ENCODE measurements around the gene CCDC127.
"Not testable (repeated sequence)": the region's sequence is repeated elsewhere in the genome, so short reads cannot be mapped to it uniquely, and the experiment has no call there.

CCDC127 gene

DNA sequence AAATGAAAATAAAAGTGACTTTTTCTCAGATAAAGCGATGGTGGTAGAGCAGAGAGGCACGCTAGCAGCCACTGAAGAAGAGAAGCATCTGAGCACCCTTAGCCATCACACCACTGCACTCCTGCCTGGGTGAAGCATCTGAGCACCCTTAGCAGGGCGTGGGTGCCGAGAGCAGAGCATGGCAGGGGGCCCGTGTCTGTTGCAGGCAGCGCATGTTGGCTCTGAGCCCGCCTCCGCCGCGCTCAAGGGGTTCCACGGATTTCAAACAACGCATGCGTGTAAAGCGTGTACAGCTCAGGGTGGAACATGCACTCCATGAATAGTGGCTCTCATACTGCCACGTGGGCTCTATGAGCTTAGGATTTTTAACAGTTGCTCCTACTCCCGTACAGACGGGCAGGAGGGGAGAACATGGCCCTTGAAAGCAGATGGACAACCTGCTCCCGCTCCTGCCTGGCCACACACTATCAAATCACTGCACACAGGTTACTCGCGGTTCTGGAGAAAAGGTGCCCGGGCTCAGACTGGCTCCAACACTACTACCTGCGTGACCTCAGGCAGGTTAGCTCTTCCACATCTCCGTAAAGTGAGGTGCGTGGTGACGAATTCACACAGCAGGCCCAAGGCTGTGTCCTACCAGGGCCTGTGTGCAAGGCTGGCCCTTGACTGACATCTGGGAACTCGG lies 14.6 kb downstream of the CCDC127 start:
- DNase-seq (ENCODE audit: low read depth) = no peak

DNA sequence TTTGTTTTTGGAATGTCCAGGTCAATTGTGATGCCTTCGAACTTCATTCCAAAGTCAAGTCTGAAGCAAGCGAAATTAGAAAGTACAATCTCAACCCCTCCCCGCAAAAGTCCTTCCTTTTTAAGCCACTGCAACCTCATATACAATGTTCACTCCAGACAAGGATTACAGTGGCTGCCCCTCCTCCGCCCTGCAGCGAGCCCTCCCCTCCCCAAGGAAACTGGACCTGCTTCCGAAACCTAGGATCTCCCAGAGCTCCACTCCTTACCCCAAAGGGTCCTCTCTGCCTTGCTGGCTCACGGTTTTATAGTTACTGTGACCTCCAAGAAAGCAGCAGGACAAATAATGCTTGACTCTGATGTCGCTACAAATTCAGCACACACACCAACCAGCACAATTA lies 16.3 kb downstream of the CCDC127 start:
- DNase-seq (ENCODE audit: low read depth) = no peak

DNA sequence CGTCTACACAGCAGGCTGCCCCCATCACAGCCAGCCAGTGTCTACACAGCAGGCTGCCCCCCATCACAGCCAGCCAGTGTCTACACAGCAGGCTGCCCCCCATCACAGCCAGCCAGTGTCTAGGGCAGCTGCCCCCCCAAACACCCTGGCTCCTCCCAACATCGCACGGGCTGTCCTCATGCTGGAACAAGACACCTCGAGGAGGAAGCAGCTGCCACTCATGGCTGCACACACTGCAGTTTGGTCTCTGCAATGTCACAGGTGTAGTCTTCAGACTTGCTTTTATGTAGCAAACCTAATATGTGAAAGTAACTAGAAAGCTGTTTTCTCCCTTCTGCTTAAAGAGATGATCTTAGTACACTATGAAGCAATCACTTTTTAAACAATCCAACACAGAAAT lies 17.0 kb downstream of the CCDC127 start:
- no peak for DNase-seq (ENCODE audit: low read depth)

DNA sequence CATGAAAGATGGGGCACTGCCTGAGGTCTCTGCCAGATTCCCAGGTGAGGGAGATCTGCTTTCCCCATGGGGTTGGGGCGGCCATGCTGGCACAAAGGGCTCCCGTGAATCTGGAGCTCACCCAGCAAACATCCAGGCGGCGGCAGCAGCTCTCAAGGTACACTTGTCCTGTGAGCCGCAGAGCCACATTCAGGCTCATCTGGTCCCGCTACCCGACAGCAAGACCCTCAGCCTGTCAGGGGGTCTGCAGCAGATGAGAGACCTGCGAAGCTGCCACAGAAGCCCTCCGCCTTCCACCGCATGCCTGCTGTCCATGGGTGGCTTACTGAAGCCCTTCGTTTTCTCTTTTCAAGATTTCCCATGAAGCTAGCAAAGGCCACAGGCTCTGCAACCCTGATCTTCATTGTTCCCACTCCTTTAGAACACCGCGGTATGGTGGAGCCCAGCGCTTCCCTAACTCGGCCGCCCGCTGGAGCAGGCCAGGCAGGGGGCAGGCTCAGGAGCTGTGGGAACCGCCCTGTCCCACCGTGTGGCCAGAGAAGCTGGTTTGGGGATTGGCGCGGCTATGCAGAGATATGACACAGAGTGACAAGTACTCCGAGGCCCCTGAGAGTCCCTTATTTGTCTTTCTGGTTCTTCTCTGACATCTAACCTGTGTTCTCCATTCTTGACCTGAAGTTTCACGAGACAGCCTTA lies 17.9 kb downstream of the CCDC127 start:
- no peak for DNase-seq (ENCODE audit: low read depth)

DNA sequence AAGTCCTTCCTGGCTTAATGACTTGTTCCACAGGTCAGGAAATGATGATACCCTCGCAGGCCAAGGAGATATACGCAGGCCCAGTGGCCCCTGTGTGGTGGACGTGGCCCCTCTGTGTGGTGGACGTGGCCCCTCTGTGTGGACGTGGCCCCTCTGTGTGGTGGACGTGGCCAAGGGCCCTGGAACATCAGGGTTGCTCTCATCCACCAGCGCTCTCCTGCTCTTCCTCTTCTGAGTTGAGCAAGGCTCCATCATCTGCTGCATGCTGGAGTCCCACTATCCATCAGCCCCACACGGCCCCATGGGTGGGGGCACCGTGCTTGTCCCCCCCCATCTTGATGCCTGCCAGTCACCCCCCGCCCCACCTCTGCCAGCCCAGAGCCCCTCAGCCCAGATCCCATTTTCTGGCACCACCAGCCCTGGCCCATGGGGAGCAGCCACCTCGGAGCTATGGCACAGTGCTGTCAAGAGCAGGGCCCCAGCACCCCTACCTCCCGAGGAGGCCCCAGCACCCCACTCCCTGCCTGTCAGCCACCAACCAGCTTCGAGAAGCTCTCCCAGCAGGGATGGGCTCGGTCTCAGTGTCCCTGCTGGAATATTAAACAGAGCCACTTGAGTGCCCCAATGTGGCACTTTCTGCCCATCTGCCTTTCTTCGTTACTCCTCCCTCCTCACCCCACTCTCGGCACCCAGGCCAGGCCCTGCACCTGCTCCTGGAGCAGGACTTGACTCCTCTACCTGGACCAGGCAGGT lies 18.6 kb downstream of the CCDC127 start:
- DNase-seq (ENCODE audit: low read depth) = no peak

DNA sequence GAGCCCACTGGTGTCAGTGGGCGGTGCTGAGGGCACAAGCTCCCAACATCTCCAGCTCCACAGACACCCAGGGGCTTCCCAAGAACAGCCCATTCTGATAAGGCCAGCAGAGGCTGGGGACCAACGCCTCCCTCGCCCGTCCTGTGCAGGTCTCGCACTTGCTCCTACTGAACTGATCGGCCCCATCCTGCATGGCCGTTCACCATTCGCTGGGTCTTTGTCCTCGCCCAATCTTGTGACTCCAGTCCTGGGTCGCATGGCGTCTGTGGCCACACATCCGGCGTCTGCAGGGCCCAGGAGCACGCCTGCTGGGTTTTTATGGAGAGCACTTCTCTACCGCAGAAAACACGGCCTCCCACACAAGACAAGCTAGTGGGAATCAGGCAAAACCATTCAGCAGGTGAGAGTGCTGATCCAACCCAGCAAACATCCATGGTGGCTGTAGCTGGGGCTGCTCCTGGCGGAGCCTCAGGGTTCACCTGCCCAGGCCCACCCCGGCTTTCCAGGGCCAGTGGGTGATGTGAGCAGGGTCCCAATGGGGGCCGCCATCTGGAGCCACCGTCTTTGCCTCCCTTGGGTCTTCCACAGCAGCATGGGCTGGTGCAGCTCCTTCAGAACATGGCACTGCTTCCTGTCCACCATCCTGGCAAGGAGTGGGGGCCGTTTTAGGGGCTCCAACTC lies 19.3 kb downstream of the CCDC127 start:
- no peak for DNase-seq (ENCODE audit: low read depth)

DNA sequence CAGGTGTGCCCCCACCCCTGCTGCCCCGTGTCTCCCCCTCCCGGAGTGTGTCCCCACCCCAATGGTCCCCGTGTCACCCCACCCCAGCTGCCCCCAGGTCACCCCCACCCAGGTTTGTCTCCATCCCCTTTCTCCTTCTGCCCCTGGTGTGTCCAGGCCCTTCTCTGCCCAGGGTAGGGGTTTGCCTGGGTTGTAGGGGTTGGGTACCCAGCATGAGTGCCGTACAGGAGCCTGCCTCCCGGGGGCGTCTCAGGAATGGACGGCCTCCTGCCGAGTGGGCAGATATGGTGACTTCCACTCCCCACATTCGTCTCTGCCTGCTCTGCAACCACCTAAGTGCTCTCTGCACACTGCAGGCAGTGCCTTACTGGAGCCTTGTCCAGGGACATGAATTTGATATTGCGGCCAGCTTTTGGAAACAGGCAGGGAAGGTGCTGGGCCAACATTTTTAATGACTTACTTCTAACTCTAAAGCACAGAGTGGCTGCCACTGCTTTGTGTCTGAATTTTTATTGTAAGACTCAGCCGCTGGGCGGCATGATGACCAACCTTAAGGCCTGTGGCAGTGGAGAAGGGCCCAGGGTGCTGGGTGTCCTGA lies 20.0 kb downstream of the CCDC127 start:
- DNase-seq (ENCODE audit: low read depth) = no peak

DNA sequence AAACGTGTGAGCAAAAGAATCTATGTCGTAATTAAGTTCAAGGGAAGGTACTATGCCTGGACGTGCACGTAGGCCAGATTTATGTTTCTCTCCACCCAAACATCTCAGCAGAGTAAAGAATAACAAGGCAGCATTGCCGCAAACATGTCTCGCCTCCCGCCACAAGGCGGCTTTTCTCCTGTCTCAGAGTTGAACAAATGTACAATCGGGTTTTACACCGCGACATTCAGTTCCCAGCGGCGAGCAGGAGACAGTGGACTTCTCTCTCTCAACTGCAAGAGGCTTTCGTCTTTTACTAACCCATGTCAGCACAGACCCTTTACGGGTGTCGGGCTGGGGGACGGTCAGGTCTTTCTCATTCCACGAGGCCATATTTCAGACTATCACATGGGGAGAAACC lies 20.9 kb downstream of the CCDC127 start:
- not testable (repeated sequence) for DNase-seq (ENCODE audit: low read depth)

DNA sequence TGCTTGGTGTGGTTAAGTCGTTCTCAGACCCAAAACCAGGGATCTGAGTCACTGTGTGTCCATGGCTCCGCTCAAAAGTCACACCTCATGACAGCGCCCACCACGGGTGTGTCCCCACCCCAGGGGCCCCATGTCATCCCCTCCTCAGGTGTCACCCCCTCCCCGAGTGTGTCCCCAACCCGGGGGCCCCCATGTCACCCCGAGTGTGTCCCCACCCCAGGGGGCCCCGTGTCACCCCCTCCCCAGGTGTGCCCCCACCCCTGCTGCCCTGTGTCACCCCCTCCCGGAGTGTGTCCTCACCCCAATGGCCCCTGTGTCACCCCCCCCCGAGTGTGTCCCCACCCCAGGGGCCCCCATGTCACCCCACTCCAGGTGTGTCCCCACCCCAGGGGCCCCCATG lies 21.6 kb downstream of the CCDC127 start:
- DNase-seq (ENCODE audit: low read depth) = no peak

DNA sequence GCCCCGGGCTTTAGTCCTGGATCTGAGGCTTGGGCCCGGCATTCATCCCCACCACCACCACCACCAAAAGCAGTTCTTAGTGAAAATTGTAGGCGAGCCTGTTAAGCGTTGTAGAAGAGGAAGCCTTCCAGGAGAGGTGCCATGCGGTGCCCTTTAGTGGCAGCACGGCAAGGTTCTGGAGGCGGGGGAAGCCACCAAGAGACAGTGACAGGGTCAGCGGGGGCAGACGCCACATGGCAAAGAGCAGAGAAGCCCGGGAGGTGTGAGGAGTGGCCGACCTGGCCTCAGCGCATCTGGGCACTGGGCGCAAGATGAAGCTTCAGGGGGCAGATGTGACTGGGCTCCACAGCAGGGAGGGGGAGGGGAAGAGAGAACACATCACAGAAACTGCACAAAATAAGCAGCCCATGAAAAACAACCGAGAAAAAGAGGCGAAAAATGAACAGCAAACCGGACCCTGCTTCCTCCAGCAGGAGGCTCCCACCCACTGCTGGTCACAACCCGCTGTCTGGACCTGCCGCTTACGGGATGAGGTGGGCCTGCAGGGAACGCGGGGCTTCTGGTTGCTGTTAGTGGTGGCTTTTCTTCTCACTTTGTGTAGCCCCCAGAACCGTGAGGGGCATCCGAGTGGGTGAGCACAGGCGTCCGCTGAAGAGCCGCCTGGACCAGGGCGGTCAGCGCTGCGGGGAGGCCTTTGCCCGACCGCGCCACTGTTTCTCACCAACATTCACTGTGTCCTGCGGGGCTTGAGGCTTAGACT lies 22.4 kb downstream of the CCDC127 start:
- DNase-seq (ENCODE audit: low read depth) = no peak

DNA sequence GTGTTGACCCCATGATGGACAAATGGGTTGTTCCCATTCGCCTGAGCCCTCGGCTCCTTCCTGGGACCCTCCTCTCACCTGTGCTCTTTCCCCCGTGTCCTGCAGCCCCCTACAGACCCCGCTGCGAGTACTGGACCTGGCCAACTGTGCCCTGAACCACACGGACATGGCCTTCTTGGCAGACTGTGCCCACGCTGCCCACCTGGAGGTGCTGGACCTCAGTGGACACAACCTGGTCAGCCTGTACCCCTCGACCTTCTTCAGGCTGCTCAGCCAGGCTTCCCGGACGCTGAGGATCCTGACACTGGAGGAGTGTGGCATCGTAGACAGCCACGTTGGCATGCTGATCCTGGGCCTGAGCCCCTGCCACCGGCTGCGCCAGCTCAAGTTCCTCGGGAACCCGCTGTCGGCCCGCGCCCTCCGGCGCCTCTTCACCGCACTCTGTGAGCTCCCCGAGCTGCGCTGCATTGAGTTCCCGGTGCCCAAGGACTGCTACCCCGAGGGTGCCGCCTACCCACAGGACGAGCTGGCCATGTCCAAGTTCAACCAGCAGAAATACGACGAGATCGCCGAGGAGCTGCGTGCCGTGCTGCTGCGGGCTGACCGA lies 23.2 kb downstream of the CCDC127 start:
- no peak for DNase-seq (ENCODE audit: low read depth)

DNA sequence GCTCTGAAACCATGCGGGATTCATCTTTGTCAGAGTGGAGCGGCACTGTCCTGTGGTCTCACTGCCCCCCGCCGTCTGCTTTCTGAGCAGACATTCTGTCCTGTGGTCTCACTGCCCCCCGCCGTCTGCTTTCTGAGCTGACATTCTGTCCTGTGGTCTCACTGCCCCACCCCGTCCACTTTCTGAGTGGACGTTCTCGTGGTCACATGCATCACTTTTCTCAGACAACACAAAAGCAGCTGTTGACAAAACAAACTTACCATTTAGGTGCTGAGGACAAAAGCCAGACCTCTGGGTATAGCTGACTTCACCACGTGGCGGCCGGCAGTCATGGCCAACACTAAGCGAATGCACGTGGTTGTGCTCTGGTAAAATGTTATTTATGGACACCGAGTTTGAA lies 23.9 kb downstream of the CCDC127 start:
- no peak for DNase-seq (ENCODE audit: low read depth)

DNA sequence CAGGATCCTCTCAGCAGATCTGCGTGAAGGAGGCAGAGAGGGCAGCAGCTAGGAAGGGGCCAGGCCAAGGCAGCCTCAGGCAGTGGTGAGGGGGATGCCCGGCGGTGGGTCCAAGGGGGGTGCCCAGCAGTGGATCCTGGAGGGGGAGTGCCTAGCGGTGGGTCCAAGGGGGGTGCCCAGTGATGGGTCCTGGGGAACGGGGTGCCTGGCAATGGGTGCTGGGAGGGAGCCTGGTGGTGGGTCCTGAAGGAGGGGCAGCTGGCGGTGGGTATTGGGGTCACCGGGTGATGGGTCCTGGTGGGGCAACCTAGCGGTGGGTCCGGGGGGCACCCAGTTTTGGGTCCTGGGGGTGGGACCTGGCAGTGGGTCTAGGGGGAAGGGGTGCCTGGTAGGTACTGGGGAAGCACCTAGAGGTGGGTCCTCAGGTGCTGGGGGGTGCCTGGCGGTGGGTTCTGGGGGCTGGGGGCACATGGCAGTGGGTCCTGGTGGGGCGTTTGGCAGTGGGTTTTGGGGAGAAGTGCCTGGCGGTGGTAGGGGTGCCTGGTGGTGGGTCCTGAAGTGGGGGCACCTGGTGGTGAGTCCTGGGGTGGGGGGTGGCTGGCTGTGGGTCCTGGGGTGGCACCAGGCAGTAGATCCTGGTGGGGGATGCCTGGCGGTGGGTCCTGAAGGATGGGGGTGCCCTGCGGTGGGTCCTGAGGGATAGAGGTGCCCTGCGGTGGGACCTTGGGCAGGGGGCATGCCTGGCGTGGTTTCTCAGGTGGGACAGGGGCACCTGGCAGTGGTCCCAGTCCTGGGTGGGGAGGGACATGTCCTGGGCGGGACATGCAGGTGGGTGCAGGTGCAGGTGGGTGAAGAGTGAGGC lies 24.8 kb downstream of the CCDC127 start:
- DNase-seq (ENCODE audit: low read depth) = no peak

DNA sequence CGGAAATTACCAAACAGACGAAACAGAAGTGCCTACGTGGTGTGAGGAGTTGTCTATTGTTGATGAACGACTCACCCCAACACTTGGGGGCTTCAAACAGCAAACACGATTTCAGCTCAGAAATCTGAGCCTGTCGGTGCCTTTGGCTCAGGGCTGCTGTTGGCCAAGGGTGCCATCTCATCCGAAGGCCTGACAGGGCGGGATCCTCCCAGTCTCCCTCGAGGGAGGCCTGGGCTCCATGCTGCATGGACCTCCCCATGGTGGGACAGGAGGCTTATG lies 25.3 kb downstream of the CCDC127 start:
- no peak for DNase-seq (ENCODE audit: low read depth)

DNA sequence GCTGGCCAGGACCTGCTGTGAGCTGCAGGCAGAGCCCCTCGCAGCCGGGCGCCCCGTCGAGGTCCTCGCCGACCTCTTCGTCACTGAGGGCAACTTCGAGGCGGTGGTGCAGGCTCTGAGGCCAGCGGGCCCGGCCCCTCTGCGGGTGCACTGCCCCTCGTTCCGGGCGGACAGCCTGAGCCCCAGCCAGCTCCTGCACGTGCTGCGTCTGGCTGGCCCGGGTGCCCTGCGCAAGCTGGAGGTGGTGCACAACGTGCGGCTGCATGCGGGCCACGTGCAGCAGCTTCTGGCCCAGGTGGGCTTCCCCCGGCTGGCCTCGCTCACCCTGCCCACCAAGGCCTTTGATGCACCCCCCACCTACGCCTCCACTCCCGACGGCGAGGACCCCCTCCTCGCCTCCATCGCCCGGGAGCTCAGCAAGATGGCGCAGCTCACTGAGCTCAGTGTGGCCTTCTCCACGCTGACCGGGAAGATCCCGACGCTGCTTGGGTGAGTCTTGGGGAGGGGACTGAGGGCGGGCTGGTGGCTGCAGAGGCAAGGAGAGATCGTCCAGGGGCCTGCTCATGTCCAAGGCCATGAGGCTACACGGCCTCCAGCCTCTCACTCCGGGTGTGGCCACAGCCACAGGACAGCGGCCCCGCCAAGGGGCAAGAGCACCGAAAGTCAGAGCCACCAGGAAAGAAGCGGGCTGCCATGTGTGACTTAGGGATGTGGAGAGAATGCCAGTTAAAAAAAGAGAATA lies 25.8 kb downstream of the CCDC127 start:
- no peak for DNase-seq (ENCODE audit: low read depth)

DNA sequence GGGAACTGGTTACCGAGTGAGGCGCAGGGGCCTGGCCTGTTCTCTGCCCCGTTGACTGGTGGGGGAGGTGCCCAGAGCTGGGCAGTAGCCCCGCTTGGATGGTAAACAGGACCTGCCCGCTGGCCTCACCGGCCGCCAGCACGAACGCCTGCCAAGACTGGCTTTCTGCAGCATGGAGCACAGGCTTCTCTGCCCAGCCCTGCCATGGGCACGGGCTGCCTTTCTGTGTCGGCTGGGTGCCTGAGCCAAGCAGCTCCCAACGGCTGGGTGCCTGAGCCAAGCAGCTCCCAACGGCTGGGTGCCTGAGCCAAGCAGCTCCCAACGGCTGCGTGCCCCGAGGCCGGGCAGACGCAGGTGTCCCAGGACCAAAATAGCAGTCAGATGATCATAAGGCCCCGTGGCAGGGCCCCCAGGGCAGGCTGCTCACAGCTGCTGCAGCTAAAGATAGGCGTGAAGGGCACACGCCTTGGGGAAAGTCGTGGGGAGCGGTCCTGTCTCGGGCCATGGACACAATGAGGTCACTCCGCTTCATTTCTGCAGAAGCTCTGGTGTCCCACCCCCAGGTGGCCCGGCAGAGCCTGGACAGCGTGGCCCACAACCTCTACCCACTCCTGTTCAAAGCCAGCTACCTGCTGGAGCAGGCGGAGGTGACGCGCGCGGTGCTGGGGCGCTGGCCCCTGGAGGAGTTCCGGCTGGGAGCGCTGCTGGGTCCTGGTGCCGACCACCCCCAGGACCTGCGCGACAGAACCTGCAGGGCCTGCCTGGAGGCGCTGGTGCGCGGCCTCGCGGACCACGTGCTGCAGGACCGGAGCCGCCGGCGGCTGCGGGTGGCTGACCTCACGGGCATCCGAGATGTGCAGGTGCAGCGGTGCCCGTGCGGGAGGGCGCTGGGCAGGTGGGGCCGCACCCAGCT lies 26.7 kb downstream of the CCDC127 start, which contains the start of gene LRRC14B:
LRRC14B (plus strand) TSS at position 460 of the 913 bp plus-strand sequence; CDS start at position 504, 44 bp downstream.
- no peak for DNase-seq (ENCODE audit: low read depth)

DNA sequence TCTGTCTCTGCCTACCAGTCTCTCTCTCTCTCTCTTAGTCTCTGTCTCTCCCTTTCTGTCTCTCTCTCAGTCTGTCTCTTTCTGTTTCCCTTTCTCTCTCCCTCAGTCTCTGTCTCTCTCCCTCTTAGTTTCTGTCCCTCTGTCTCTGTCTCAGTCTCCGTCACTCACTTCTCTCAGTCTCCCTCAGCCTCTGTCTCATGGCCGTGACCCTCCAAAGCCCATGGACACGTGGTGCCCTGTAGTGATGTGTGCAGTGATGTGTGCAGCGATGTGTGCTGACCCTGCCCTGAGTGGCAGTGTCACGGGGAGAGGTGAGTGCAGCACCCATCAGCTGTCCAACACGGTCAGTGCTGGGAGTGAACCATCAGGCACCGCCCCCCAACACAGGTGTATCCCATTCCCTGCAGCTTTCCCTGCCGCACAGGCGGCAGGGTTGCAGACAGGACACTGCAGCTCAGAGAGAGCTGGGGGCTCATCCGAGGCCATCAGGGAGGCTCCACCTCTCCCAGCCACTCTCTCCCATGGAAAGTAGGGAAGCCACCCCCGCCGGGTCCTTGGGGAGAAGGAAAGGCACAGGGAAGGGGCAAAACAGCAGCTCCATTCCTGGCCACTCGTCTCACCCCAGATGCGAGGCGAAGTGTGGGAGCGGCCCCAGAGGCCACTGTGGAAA lies 27.5 kb downstream of the CCDC127 start:
- DNase-seq (ENCODE audit: low read depth) = no peak

DNA sequence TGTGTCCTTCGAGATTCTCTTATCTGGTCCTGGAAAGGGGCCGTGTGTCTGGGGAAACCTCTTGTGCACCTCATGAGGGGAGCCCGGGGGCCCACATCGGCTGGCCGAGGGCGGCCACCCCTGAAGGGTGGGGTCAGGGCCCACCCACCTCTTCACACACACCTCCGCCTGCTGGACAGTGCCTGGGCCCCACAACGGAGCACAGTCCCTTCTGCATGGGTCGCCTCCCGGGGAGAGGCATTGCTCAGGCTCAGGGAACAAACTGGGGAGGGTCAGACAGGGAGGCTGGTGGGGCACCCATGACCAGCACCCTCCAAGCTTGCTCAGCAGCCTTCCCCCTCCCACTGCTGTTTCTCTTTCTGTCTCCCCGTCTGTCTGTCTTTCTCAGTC lies 28.0 kb downstream of the CCDC127 start:
- DNase-seq (ENCODE audit: low read depth) = no peak
